ENCODE results near the gene RASSF3. TPM values are rescaled to one million over a fixed set of nuclear protein-coding genes. Genes with fewer than 3 reads are reported as not detected.

RASSF3 gene
- total RNA-seq, 2 donors from 2014 or later: 40.6 to 55.7 TPM

DNA sequence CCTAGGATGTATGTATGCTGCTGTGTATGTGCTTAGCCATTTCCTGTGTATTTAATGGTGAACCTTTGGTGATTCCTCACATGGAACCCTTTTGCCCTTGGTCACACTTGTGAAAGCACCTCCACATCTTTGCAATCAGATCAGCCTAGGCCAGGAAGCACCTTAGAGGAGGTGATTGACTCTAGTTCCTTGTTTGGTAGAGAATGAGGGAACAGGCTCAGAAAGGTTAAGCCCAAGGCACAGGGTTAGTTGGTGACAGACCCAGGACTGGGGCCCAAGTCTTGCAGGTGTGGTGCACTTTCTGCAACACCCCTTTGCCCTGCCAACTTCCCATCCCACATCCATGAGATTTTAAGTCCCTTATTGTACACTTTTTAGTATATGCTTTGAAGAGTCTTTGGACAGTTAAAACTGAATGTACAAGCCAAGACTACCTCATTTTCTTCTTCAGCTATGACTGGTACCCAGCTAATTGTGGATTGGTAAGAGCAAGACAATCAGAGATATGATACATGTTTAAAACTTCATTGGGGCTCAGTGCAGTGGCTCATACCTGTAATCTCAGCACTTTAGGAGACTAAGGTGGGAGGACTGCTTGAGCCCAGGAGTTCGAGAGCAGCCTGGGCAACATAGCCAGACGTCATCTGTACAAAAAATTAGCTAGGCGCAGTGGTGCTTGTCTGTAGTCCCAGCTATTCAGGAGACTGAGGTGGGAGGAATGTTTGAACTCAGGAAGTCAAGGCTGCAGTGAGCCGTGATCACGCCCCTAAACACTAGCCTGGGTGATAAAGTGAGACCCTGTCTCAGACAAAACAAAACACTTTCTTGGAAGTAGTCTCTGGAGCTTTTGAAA, 71.1 kb downstream of the RASSF3 start:
- DNase-seq (ENCODE audit: low spot score): no peak
- no peak for TF ChIP-seq POLR2A (IDR thresholded peaks at IDR 0.05)
- no peak for TF ChIP-seq POLR2AphosphoS5 (IDR thresholded peaks at IDR 0.05)
- no peak for TF ChIP-seq CTCF (IDR thresholded peaks at IDR 0.05)
- WGBS: 82% methylated on average over 5 of the region's 5 CpGs
- H3K36me3 ChIP-seq: no peaks in the 10 kb centered on the region
- no peaks in the 10 kb centered on the region for H3K9me3 ChIP-seq
- H3K4me1 ChIP-seq (replicated peaks): no peaks in the 10 kb centered on the region
- H3K27ac ChIP-seq: no peak overlapping the region
- no peak overlapping the region for H3K4me3 ChIP-seq
- no peaks in the 10 kb centered on the region for H3K27me3 ChIP-seq (replicated peaks; ENCODE audit: insufficient read depth)
- intact Hi-C loops (cut with DNase I): no loop called here

GRCh38 chr12:64682572-64683277, 72.4 kb downstream of the RASSF3 start:
- no peak for DNase-seq (ENCODE audit: low spot score)
- no peaks in the 10 kb centered on the region for H3K9me3 ChIP-seq
- no peak overlapping the region for H3K4me3 ChIP-seq
- H3K27ac ChIP-seq: no peak overlapping the region
- intact Hi-C loops (cut with DNase I): no loop called here
- 45% methylated on average over 6 of the region's 6 CpGs for WGBS
- H3K36me3 ChIP-seq: no peaks in the 10 kb centered on the region
- H3K4me1 ChIP-seq (replicated peaks): peaks cover 4% of the 10 kb centered on the region
- H3K27me3 ChIP-seq (replicated peaks; ENCODE audit: insufficient read depth): no peaks in the 10 kb centered on the region
- TF ChIP-seq POLR2A (IDR thresholded peaks at IDR 0.05) (no peak), CTCF (IDR thresholded peaks at IDR 0.05) (no peak), POLR2AphosphoS5 (IDR thresholded peaks at IDR 0.05) (no peak)

GRCh38 chr12:64683816-64684543, 73.7 kb downstream of the RASSF3 start:
- DNase-seq (ENCODE audit: low spot score): no peak
- intact Hi-C loops (cut with DNase I): no loop called here
- no peak for TF ChIP-seq CTCF (IDR thresholded peaks at IDR 0.05)
- no peak for TF ChIP-seq POLR2AphosphoS5 (IDR thresholded peaks at IDR 0.05)
- no peak for TF ChIP-seq POLR2A (IDR thresholded peaks at IDR 0.05)
- Histone ChIP-seq H3K36me3 (no peaks in the 10 kb centered on the region), H3K9me3 (no peaks in the 10 kb centered on the region), H3K27me3 (replicated peaks; ENCODE audit: insufficient read depth) (no peaks in the 10 kb centered on the region), H3K27ac (no peak overlapping the region), H3K4me3 (no peak overlapping the region), H3K4me1 (replicated peaks) (peaks cover 7% of the 10 kb centered on the region)
- 93% methylated on average over 10 of the region's 10 CpGs for WGBS

DNA sequence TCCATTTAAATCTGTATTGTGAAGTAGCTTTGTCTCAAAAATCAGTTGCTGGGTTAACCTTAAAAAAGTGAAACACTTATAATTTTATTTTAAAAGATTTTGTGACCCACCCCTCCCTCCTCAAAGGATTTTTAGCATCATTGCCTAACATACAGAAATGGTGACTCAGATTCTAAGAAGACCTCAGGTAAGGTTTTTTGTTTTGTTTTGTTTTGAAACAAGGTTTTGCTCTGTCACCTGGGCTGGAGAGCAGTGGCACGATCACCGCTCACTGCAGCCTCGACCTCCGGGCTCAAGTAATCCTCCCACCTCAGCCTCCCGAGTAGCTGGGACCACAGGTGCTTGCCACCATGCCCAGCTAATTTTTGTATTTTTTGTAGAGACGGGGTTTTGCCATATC, 74.8 kb downstream of the RASSF3 start:
- Histone ChIP-seq H3K4me3 (no peak overlapping the region), H3K9me3 (no peaks in the 10 kb centered on the region), H3K27ac (no peak overlapping the region), H3K36me3 (no peaks in the 10 kb centered on the region), H3K4me1 (replicated peaks) (peaks cover 7% of the 10 kb centered on the region), H3K27me3 (replicated peaks; ENCODE audit: insufficient read depth) (no peaks in the 10 kb centered on the region)
- 95% methylated on average over 6 of the region's 6 CpGs for WGBS
- intact Hi-C loops (cut with DNase I): no loop called here
- DNase-seq (ENCODE audit: low spot score): no peak
- TF ChIP-seq CTCF (IDR thresholded peaks at IDR 0.05) (no peak), POLR2A (IDR thresholded peaks at IDR 0.05) (no peak), POLR2AphosphoS5 (IDR thresholded peaks at IDR 0.05) (no peak)
